ENCODE data around the gene GSE1. TPM values are rescaled to one million over a fixed set of nuclear protein-coding genes. Genes with fewer than 3 reads are reported as not detected.
A peak's percentile ranks its signal among the peaks of the same experiment; 100 is the strongest.

GSE1 gene
- total RNA-seq, 1 experiment from 2014 or later, result 97.5 TPM

DNA sequence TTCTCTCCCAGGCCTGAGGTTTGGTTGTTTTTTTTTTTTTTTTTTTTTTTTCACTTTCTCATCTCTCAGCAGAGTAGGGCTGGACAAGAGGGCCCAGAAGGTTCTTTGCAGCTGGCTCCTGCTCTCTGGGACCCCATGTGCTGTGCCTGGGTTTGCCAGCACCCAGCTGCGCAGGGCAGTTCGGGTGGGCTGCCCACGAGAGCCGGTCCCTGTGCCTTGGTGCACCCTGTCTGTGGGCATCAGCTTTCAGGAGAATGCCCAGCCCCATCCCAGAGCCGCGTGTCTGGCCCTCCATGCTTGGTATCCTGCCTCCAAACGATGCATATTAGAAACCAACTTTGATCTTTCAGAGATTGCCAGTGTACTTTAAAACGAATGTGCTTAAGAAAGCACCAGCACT lies 15.0 kb upstream of the GSE1 start:
- CTCF ChIA-PET, result no interaction called here
- Histone ChIP-seq H3K36me3 (ENCODE audit: control insufficient read depth, insufficient read depth, low read length) (no peaks in the 10 kb centered on the region), H3K27ac (ENCODE audit: low read length) (no peak overlapping the region), H3K27me3 (ENCODE audit: control insufficient read depth, insufficient read depth, low read length) (no peaks in the 10 kb centered on the region), H3K4me1 (ENCODE audit: control insufficient read depth, insufficient read depth, low read length) (peaks cover 46% of the 10 kb centered on the region), H3K9me3 (ENCODE audit: control insufficient read depth, insufficient read depth, low read depth, low read length) (no peaks in the 10 kb centered on the region), H3K4me3 (ENCODE audit: low read depth in 2 of 2, low read length in 2 of 2) (no peak overlapping the region)
- TSS peak; percentile 41 for BruUV-seq (replicated peaks)
- DNase-seq (ENCODE audit: low read depth, low spot score) (no peak), ATAC-seq (no peak)
- TF ChIP-seq POLR2AphosphoS5 (IDR thresholded peaks at IDR 0.05; ENCODE audit: low read depth, low read length) (no peak), SIN3A (IDR thresholded peaks at IDR 0.05; ENCODE audit: borderline replicate concordance, insufficient read depth, low read depth, low read length) (no peak), TCF7L2 (IDR thresholded peaks at IDR 0.05; ENCODE audit: low read depth, low read length) (no peak)
- TF ChIP-seq, protein P1, sequence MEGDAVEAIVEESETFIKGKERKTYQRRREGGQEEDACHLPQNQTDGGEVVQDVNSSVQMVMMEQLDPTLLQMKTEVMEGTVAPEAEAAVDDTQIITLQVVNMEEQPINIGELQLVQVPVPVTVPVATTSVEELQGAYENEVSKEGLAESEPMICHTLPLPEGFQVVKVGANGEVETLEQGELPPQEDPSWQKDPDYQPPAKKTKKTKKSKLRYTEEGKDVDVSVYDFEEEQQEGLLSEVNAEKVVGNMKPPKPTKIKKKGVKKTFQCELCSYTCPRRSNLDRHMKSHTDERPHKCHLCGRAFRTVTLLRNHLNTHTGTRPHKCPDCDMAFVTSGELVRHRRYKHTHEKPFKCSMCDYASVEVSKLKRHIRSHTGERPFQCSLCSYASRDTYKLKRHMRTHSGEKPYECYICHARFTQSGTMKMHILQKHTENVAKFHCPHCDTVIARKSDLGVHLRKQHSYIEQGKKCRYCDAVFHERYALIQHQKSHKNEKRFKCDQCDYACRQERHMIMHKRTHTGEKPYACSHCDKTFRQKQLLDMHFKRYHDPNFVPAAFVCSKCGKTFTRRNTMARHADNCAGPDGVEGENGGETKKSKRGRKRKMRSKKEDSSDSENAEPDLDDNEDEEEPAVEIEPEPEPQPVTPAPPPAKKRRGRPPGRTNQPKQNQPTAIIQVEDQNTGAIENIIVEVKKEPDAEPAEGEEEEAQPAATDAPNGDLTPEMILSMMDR (IDR thresholded peaks at IDR 0.05), result no peak
- TF ChIP-seq, protein P2, sequence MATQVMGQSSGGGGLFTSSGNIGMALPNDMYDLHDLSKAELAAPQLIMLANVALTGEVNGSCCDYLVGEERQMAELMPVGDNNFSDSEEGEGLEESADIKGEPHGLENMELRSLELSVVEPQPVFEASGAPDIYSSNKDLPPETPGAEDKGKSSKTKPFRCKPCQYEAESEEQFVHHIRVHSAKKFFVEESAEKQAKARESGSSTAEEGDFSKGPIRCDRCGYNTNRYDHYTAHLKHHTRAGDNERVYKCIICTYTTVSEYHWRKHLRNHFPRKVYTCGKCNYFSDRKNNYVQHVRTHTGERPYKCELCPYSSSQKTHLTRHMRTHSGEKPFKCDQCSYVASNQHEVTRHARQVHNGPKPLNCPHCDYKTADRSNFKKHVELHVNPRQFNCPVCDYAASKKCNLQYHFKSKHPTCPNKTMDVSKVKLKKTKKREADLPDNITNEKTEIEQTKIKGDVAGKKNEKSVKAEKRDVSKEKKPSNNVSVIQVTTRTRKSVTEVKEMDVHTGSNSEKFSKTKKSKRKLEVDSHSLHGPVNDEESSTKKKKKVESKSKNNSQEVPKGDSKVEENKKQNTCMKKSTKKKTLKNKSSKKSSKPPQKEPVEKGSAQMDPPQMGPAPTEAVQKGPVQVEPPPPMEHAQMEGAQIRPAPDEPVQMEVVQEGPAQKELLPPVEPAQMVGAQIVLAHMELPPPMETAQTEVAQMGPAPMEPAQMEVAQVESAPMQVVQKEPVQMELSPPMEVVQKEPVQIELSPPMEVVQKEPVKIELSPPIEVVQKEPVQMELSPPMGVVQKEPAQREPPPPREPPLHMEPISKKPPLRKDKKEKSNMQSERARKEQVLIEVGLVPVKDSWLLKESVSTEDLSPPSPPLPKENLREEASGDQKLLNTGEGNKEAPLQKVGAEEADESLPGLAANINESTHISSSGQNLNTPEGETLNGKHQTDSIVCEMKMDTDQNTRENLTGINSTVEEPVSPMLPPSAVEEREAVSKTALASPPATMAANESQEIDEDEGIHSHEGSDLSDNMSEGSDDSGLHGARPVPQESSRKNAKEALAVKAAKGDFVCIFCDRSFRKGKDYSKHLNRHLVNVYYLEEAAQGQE (IDR thresholded peaks at IDR 0.05; ENCODE audit: insufficient read depth in 1 of 2, low read depth in 2 of 2, low read length in 1 of 2), result no peak
- POLR2A ChIA-PET, result no interaction called here
- in situ Hi-C loops (cut with HindIII; ENCODE audit: low pct_unique_long_range_greater_than_20kb, low sequenced_read_pairs) (no loop called here), intact Hi-C loops (cut with micrococcal nuclease; ENCODE audit: unreplicated experiment) (no loop called here)

DNA sequence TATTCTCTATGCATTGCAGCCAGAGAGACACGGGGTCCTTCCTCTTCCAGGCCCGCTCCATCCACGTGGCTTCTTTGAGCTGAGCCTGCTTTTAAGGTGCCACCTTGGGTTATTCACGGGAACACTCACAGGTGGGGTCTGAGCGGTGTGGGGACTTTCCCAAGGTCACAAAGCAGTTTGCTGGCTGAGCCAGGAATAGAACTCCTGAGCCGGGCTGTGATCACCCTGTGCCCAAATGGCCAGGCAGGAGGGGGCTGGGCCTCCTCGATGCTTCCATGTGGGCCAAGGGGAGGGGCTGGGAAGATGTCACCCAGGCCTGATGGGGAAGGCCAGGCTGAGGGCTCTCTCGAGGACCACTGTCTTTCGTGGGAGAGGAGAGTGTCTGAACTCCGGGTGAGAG lies 13.0 kb upstream of the GSE1 start:
- Histone ChIP-seq H3K36me3 (ENCODE audit: control insufficient read depth, insufficient read depth, low read length) (no peaks in the 10 kb centered on the region), H3K4me3 (ENCODE audit: low read depth in 2 of 2, low read length in 2 of 2) (no peak overlapping the region), H3K4me1 (ENCODE audit: control insufficient read depth, insufficient read depth, low read length) (peaks cover 55% of the 10 kb centered on the region), H3K27me3 (ENCODE audit: control insufficient read depth, insufficient read depth, low read length) (no peaks in the 10 kb centered on the region), H3K9me3 (ENCODE audit: control insufficient read depth, insufficient read depth, low read depth, low read length) (no peaks in the 10 kb centered on the region), H3K27ac (ENCODE audit: low read length) (peak overlapping the region; percentile 85)
- no peak for ATAC-seq
- TF ChIP-seq SIN3A (IDR thresholded peaks at IDR 0.05; ENCODE audit: borderline replicate concordance, insufficient read depth, low read depth, low read length) (no peak), TCF7L2 (IDR thresholded peaks at IDR 0.05; ENCODE audit: low read depth, low read length) (no peak), POLR2AphosphoS5 (IDR thresholded peaks at IDR 0.05; ENCODE audit: low read depth, low read length) (no peak)
- TF ChIP-seq, protein P1 (IDR thresholded peaks at IDR 0.05), result no peak
- TF ChIP-seq, protein P2 (IDR thresholded peaks at IDR 0.05; ENCODE audit: insufficient read depth in 1 of 2, low read depth in 2 of 2, low read length in 1 of 2), result no peak
- intact Hi-C loops (cut with micrococcal nuclease; ENCODE audit: unreplicated experiment) (no loop called here), in situ Hi-C loops (cut with HindIII; ENCODE audit: low pct_unique_long_range_greater_than_20kb, low sequenced_read_pairs) (no loop called here)
- ChIA-PET POLR2A (interaction anchor here (0.6 kb wide), 1 partner anchor 43 kb away, joined by 4 read pairs; no protein-coding TSS in a partner anchor), CTCF (interaction anchor here (0.8 kb wide), 1 partner anchor 16 kb away, joined by 3 read pairs; no protein-coding TSS in a partner anchor)
- no TSS peak for BruUV-seq (replicated peaks)
- no peak for DNase-seq (ENCODE audit: low read depth, low spot score)
